ENCODE measurements around the gene TTBK2.

Gene TTBK2

GRCh38 chr15:42724276-42724675, 196.3 kb downstream of the TTBK2 start:
- no peak for DNase-seq

DNA sequence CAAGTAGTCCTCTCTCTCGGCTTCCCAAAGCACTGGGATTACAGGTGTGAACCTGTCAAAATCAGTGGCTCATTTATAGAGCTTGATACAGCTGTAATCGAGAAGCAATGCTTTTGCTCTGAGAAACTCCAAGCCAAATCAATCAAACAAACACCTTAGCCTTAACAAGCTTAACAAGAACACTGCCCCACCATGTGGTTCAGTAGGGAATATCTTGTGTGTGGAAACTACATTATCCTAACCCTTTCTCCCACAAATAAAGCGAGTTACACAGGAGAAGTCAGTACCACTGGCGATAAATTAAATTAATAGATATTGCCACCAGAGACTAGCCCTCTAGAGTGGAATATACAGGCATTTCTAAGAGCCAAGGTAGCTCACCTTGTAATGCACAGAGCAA, 197.5 kb downstream of the TTBK2 start:
- DNase-seq, result no peak

- DNase-seq, result no peak
Measured at GRCh38 chr15:42721916-42722315, 198.7 kb downstream of the TTBK2 start.

DNA sequence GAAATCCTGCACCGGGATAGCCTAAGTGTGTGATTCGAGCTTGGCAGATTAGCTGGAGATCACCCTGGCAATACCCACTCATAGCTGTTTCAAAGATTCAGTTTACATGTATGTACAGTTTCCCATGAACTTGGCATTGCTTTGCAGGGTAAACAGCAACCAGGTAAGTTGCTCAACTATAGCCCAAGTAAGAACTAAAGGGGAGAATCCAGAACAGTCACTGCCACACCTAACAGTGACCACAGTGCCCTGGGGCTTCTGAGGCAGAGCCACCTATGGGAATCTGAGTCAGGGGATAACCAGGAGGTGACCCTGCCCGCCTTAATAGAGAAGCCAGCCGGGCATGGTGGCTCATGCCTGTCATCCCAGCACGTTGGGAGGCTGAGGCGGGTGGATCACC, 199.6 kb downstream of the TTBK2 start:
- no peak for DNase-seq

DNA sequence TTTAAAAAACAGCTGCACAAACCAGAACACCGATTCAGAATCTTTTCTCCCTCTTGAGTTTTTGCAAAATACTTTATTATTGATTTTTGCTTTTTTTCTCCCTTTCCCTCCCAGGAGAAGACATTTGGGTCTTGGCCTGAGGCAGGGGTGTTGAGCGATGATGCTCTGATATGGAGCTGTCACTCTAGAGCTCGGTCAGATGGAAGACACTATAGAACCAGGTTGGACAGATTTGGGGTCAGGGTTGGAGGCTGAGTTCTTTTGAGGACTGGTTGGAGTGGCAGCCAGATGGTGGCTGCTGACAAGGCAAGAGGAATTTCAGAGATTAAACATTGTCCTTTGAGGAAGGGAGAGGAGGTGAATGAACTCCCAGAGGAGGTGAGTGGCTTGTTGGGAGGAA, 200.5 kb downstream of the TTBK2 start:
- DNase-seq, result no peak

- DNase-seq, result no peak
Measured at GRCh38 chr15:42719043-42719442, 201.5 kb downstream of the TTBK2 start.

- DNase-seq, result no peak
Measured at GRCh38 chr15:42716626-42717025, 204.0 kb downstream of the TTBK2 start.

DNA sequence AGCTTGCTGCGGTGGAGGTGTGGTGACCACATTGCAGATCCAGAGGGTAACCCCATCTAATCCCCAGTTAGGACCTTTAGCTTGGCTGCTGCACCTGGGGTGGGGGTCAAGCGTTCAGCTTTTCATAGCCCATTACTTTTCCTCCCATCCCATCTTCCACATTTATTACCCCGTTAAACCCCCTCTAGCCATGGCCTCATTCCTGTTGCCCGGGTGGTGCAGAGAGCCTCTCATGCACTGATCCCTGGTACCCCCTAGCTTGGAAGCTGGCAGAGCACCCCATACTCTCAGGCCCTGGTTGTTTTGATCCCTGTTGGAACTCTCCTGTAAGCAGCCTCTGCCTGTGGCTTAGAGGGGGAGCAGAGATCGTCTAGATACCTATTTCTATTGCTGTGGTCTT, 204.5 kb downstream of the TTBK2 start:
- no peak for DNase-seq

GRCh38 chr15:42712584-42712983, 208.0 kb downstream of the TTBK2 start:
- no peak for DNase-seq

- no peak for DNase-seq
Measured at GRCh38 chr15:42711746-42712145, 208.8 kb downstream of the TTBK2 start.

DNA sequence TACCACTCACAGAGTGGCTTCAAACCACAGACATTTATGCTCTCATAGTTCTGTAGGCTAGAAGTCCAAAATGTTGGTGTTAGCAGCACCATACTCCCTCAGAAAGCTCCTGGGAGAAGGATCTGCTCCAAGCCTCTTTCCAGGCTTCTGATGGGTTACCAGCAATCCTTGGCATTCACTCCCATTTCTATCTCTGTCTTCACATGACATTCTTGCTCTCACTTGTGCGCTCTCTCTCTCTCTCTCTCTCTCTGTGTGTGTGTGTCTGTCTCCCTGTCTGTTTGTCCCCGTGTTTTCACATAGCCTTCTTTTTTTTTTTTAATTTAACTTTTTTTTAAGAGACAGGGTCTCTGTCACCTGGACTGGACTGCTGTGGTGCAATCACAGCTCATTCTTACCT, 209.9 kb downstream of the TTBK2 start:
- no peak for DNase-seq

DNA sequence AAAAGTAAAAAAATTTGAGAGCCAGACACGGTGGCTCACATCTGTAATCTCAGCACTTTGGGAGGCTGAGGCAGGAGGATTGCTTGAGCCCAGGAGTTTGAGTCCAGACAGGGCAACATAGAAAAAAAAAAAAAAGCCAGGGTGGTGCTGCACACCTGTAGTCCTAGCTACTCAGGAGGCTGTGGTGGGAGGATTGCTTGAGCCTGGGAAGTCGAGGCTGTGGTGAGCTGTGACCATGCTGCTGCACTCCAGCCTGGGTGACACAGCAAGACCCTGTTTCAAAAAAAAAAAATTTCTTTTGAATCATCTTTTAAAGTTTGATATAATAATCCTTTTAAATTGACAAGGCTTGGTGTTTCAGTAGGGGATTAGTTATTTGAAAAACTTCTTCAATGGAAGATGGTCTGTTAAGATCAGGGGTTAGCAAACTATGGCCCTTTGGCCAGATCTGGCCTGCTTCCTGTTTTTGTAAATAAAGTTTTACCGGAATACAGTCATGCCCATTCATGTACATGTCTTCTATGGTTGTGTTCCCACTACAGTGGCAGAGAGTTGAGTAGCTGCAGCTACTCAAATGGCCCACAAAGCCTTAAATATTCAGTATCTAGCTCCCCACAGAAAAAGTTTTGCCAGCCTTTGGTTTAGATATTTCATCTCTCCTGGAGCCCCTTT, 212.6 kb downstream of the TTBK2 start:
- no peak for DNase-seq

DNA sequence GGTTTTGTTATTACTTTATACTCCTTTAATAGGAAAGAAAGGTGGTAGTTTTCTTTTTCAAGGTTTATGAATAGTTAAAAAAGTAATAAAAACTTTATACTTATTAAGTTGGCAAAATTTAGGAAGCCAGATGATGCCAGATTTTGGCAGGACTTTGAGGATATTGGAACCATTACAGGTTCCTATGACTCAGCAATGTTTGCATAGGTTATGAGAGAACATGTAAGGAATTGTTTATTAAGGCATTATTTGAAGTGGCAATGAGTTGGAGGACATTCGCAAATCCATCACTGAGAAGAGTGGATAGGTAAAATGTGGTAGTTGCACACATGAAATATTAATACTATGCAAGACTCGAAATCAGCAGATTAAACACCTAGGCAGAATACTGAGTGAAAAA, 213.5 kb downstream of the TTBK2 start:
- no peak for DNase-seq

DNA sequence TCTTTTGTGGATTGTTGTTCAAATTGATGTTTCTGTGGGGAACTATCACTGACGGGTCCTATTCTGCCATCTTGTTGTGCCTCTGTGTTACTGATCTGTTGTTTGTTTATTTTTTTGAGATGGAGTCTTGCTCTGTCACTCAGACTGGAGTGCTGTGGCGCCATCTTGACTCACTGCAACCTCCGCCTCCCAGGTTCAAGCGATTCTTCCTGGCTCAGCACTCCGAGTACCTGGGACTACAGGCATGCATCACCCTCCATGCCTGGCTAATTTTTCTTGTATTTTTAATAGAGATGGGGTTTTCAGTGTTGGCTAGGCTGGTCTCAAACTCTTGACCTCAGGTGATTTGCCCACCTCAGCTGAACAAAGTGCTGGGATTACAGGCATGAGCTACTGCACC, 215.2 kb downstream of the TTBK2 start:
- DNase-seq, result no peak

GRCh38 chr15:42704492-42704926, 216.1 kb downstream of the TTBK2 start:
- DNase-seq, result peak; percentile 54

DNA sequence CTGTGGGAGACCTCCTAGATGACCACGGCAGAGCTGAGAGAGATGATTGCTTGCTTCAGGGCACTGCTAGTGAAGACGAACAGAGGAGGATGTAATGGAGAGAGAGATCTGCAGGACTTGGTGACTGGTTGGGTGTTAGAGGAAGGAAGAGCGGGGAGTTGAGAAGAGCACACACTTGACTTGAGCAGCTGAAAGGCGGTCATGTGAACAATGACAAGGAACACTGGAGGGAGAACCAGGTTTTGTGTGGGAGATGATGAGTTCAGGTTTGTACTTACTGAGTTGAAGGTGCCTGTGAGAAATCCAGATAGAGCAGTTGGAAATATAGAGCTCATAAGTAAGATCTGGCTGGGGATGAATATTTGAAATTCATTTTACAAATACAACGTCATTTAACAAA, 224.0 kb downstream of the TTBK2 start:
- DNase-seq, result no peak

GRCh38 chr15:42695527-42696071, 225.0 kb downstream of the TTBK2 start:
- no peak for DNase-seq

GRCh38 chr15:42694398-42694797, 226.2 kb downstream of the TTBK2 start:
- DNase-seq, result no peak

DNA sequence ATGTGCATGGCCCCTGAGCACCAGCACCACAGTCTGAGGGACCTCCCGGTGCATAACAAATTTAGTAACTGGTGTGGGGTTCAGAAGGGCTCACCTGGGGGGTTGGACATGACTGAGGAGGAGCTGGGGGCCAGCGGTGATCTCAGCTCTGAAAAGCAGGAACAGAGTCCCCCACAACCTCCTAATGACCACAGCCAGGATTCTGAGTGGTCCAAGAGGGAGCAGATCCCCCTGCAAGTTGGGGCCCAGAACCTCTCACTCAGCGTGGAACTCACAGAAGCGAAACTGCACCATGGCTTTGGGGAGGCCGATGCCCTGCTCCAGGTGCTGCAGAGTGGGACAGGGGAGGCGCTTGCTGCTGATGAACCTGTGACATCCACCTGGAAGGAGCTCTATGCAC, 226.6 kb downstream of the TTBK2 start:
- DNase-seq, result no peak

- no peak for DNase-seq
Measured at GRCh38 chr15:42693496-42693895, 227.1 kb downstream of the TTBK2 start.

DNA sequence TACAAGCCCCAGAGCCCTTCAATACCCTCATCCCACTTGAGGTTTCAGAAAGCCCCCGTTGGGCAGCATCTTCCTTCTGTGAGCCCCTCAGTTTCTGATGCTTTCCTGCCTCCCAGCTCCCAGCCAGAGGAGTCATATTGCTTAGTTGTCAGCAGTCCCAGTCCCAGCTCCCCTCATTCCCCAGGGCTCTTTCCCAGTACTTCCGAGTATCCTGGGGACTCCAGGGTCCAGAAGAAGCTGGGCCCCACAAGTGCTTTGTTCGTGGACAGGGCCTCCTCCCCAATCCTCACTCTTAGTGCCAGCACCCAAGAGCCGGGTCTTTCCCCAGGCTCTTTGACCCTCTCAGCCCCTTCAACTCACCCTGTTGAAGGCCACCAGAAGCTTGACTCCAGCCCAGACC, 227.6 kb downstream of the TTBK2 start:
- DNase-seq, result no peak

DNA sequence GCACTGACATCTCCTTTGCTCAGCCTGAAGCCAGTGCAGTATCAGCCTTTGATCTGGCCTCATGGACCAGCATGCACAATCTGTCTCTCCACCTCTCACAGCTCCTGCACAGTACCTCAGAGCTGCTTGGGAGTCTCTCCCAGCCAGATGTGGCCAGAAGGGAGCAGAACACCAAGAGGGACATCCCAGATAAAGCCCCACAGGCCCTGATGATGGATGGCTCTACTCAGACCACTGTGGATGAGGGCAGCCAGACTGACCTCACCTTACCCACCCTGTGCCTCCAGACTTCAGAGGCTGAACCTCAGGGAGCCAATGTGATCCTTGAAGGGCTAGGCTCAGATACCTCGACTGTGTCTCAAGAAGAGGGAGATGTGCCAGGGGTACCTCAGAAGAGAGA, 228.0 kb downstream of the TTBK2 start:
- DNase-seq, result no peak

DNA sequence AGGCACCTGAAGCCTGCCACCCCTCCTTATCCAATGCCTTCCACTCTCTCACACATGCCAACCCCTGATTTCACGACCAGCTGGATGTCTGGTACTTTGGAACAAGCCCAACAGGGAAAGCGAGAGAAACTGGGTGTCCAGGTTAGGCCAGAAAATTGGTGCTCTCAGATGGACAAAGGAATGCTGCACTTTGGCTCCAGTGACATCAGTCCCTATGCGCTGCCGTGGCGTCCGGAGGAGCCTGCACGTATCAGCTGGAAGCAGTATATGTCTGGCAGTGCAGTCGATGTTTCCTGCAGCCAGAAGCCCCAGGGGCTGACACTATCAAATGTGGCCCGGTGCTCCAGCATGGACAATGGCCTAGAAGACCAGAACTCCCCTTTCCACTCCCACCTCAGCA, 228.8 kb downstream of the TTBK2 start:
- DNase-seq, result no peak

GRCh38 chr15:42691308-42691707, 229.3 kb downstream of the TTBK2 start:
- peak; percentile 6 for DNase-seq

Measured in stimulated activated CD4-positive, alpha-beta T cell treated with anti-CD3 and anti-CD28 coated beads, Interleukin-1b, Interleukin-23, amount 100 ng/mL, for 48 hours (primary cell).